Left renal cortex interstitium (tissue), 4 donors: Measurements from ENCODE around the gene ELL2. TPM values are rescaled to one million over a fixed set of nuclear protein-coding genes. Genes with fewer than 3 reads are reported as not detected.
"Not testable (repeated sequence)": the region's sequence is repeated elsewhere in the genome, so short reads cannot be mapped to it uniquely, and the experiment has no call there.

Source experiments
- DNase-seq, 4 donors: peaks; one replicate each; pipeline ENCODE4 v3.0.0-alpha.2; 2013; ENCODE audit warnings: low read depth in 4 of 4, low spot score in 2 of 4, missing footprints in 1 of 4
- polyA plus RNA-seq, 4 donors: library from polyadenylated mRNA; unstranded; fragments of 120-200 nt; gene quantifications; one replicate each; pipeline ENCODE4 v1.2.1, GENCODE V29; 2013; ENCODE audit not compliant: insufficient read length in 4 of 4

Gene ELL2
- polyA plus RNA-seq, 4 donors: 7.9 to 18.0 (median 11.2) TPM

- no peak for DNase-seq
These were observed 75.2 kb downstream of the ELL2 start for GRCh38 chr5:95886340-95887044.

- no peak for DNase-seq
These were observed 77.1 kb downstream of the ELL2 start for GRCh38 chr5:95884511-95884910.

- DNase-seq: no peak
These were observed 77.7 kb downstream of the ELL2 start for GRCh38 chr5:95884017-95884325.

- DNase-seq: no peak
These were observed 78.2 kb downstream of the ELL2 start for GRCh38 chr5:95883185-95884016.

GRCh38 chr5:95881833-95882232 is 79.8 kb downstream of the ELL2 start:
- DNase-seq: no peak

- DNase-seq: no peak
These were observed 81.3 kb downstream of the ELL2 start for GRCh38 chr5:95880081-95880926.

DNA sequence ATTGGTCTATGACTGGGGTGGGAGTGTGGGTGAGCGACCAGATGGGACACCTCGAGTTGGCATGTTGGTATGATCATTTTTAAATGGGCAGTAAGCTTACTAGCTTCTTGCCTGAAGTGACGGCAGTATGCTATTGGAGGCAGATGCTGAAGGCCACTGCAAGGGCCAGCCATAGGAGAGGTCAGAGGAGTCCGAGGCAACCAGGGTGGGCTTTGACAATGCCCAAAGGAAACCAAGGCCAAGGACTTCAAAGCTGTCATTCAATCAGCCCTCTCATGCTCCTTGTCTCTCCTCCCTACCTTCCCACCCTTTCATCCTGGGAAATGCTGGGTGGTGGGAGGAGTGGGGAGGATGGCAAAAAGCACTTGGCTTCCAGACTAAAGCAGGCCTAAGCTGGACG is 82.0 kb downstream of the ELL2 start:
- DNase-seq: no peak

DNA sequence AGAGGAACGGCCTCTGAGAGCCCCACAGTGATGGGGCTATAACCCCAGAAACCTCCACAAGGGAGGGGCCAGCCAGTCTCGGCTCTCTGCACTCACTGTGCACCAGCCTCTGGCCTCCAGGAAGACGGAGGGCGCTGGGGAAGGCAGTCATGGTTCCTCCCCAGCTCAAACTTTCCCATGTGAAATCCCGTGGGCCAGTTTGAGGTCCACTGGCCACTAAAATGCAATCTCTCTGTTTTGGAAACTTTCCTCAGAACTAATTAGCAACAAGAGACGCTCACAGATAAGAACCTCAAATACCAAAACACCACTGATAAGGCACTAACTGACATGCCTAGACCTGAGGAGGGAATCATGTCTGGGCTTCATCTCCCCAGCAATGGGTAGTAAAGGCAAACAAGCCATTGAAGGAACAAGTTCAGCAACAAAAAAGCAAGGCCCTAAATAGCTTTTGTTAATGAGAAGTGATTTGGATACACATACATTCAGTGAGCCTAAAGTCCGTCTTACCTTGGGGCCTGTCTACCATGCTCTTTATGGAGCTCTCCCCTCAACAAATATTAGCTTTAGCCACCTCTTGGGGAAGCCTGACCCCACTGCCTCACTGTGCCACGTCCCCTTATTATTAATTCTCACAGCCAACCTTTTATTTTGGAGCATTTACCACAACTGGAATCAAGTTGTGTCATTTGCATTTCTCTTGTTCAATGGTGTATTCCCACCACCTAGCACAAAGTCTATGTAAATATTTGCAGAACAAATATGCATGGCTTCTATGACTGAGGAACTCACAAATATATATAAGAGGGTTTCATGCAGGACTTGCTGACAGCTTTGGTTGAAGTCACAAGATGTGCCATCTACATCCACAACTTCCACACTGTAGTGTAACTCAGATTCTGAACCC is 83.0 kb downstream of the ELL2 start:
- no peak for DNase-seq

- DNase-seq: no peak
These were observed 84.9 kb downstream of the ELL2 start for GRCh38 chr5:95876782-95877181.

GRCh38 chr5:95874246-95874645 is 87.4 kb downstream of the ELL2 start:
- no peak for DNase-seq

- DNase-seq: no peak
These were observed 88.3 kb downstream of the ELL2 start for GRCh38 chr5:95873351-95873750.

DNA sequence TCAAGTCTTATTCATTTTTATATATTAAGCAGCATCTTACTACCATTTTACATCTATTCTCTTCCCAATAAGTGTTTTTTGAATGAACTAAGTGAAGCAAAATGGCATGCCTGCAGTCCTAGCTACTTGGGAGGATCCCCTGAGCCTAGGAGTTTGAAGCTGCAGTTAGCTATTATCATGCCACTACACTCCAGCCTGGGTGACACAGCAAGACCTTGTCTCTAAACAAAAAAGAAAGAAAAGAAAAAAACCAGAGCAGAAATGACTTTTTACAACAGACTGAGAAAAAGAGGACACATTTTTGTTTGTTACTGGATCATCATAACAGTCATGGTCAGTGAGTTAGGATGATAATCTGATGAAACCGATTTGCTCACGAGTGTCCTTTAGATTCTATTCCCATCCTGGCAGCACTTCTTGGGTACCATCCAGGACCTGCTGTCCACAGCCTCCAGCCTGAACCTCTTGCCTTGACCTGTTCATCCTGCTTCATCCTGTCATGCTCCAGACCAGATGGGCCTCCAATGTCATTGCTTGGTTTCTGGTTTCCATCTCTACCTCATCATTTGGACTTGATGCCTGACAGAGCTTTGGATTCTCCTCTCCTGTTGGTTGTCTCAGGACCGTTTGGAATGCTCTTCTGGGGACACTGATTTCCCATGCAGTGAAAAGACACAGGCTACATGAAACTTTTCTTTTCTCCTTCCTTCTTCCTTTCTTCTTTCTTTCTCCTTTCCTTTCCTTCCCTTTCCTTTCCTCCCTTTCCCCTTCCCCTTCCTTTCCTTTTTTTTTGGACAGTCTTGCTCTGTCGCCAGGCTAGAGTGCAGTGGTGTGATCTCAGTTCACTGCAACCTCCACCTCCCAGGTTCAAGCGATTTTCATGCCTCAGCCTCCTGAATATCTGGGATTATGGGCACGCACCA is 89.0 kb downstream of the ELL2 start:
- DNase-seq: no peak

DNA sequence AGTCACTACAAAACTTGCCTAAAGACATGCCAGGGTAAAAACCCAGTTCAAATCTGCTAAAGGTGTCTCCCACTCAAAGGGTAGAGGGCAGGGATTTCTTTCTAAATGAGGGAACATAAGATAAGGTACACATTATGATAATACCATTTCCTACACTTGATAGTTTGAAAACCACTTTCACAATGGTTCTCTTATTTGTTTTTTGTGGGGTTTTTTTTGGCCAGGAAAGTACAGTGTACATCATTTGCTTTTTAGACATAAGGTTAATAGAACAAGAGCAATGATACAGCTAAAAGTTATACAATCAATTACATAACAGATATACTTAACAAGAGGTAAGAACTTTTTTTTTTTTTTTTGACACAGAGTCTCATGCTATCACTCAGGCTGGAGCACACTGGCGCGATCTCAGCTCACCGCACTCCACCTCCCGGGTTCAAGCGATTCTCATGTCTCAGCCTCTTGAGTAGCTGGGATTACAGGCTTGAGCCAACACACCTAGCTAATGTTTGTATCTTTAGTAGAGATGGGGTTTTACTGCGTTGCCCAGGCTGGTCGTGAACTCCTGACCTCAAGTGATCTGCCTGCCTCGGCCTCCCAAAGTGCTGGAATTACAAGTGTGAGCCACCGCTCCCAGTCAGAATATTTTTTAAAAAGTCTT is 90.4 kb downstream of the ELL2 start:
- no peak for DNase-seq

DNA sequence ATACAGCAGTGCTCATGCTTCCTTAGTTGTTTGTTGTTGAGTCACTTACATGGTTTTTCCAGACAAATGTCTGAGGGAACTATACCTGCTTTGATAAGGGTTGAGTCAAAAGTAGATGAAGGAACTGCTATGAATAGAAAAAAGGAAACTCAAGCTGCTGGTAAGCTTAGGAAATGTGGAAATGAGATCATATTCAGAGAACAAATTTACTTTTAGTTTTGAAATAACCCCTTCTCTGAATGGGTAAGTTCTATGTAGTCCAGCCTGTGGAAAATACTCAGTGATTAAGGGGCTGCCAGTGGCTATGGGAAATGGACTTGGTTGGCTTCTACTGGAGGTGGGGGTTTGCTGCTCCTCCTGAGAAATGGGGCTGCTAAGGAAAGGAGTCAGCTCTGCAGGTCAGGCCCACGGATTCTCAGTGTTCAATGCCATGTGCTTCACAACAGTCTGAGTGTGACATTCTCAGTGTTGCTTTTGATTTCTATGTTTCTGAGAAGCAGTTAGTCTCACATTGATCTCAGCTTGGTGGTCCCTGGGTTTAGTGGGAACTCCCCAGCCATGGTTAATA is 91.5 kb downstream of the ELL2 start:
- DNase-seq: no peak

- DNase-seq: not testable (repeated sequence)
These were observed 92.3 kb downstream of the ELL2 start for GRCh38 chr5:95869173-95869855.

GRCh38 chr5:95868136-95868535 is 93.5 kb downstream of the ELL2 start:
- no peak for DNase-seq

DNA sequence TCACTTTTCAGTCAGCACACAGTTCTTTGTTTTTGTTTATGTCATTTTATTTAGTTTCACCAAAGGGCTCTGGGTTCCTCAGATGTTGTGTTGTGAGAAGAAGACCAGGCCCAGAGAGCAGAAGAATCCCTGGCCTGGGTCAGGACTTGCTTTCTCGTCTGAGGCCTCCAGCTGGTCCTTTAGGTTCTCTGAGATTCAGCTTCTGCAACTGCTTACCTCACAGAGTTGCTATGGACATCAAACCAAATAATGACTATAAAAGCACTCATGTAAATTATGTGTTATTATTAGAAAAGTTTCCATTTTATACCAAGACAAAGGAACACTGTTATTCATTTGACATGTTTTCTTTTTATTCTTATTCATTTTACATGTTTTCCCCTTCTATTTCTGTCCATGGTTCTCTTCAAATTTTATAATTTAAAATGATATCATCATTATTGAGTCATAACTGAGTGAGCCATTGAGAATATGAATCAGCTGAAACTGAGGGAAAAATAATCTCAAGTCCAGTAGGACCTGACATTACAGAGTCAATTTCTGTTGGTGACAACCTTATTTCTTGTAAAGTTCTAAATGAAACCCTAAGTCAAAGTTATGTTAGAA is 95.1 kb downstream of the ELL2 start:
- DNase-seq: no peak
